Cardiac fibroblast (primary cell): Measurements from ENCODE around the gene PLEKHG4.

ENCODE experiments used
- DNase-seq, 2 donors: peaks; one replicate each; pipeline versions ENCODE4 v3.0.0 to v3.0.0-alpha.2; 2010; ENCODE audit warnings: low read depth in 2 of 2
- H3K4me3 ChIP-seq, 2 donors: replicated peaks in 1 of 2; 1 replicate in 1 of 2; 2 replicates in 1 of 2; pipeline ENCODE4 v1.5.1; 2011; ENCODE audit warnings: low read depth in 2 of 2, low read length in 2 of 2, mild to moderate bottlenecking in 2 of 2, moderate library complexity in 1 of 2
- TF ChIP-seq, protein P1 (sequence below): IDR thresholded peaks from one replicate; pipeline ENCODE4 v1.5.1; 2011; ENCODE audit warnings: low read depth, mild to moderate bottlenecking, low read length, inconsistent platforms

The PLEKHG4 gene

DNA sequence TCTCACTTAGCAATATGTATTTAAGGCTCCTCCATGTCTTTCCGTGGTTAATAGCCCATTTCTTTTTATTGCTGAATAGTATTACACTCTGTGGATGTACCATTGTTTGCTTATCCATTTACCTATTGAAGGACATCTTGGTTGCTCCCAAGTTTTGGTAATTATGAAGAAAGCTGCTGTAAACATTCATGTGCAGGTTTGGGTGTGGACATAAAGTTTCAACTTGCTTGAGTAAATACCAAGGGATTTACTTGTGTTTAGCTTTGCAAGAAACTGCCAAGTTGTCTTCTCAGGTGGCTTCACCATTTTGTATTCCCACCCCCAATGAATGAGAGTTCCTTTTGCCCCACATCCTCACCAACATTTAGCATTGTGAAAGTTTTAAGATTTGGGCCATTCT is 56.8 kb downstream of the PLEKHG4 start:
- TF ChIP-seq, protein P1, sequence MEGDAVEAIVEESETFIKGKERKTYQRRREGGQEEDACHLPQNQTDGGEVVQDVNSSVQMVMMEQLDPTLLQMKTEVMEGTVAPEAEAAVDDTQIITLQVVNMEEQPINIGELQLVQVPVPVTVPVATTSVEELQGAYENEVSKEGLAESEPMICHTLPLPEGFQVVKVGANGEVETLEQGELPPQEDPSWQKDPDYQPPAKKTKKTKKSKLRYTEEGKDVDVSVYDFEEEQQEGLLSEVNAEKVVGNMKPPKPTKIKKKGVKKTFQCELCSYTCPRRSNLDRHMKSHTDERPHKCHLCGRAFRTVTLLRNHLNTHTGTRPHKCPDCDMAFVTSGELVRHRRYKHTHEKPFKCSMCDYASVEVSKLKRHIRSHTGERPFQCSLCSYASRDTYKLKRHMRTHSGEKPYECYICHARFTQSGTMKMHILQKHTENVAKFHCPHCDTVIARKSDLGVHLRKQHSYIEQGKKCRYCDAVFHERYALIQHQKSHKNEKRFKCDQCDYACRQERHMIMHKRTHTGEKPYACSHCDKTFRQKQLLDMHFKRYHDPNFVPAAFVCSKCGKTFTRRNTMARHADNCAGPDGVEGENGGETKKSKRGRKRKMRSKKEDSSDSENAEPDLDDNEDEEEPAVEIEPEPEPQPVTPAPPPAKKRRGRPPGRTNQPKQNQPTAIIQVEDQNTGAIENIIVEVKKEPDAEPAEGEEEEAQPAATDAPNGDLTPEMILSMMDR = no peak
- H3K4me3 ChIP-seq = no peak overlapping the region
- no peak for DNase-seq

DNA sequence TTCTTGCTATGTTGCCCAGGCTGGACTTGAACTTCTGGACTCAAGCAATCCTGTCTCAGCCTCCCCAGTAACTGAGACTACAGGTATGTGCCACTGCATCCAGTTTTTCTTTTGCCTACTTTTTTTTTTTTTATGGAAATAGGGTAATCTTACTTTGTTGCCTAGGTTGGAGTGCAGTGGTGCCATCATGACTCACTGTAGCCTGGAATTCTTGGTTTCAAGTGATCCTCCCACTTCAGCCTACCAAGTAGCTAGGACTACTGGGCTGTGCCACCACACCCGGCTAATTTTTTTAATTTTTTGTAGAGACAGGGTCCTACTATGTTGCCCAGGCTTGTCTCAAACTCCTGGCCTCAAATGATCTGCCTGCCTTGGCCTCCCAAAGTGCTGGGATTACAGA is 57.3 kb downstream of the PLEKHG4 start:
- DNase-seq = peak in 1 of 2 donors; percentile 9
- TF ChIP-seq, protein P1 = no peak
- H3K4me3 ChIP-seq = no peak overlapping the region
